Measurements from ENCODE around the gene JMJD7.

The JMJD7 gene

GRCh38 chr15:41856716-41857115 lies 28.8 kb downstream of the JMJD7 start:
- no peak for DNase-seq (ENCODE audit: extremely low read depth, low read depth)
- no peak for TF ChIP-seq CTCF (IDR thresholded peaks at IDR 0.05; ENCODE audit: low read depth, low read length)

- no peak for TF ChIP-seq CTCF (IDR thresholded peaks at IDR 0.05; ENCODE audit: low read depth, low read length)
- no peak for DNase-seq (ENCODE audit: extremely low read depth, low read depth)
Measured at GRCh38 chr15:41857316-41857715, 29.4 kb downstream of the JMJD7 start.

GRCh38 chr15:41858756-41859155 lies 30.9 kb downstream of the JMJD7 start:
- no peak for DNase-seq (ENCODE audit: extremely low read depth, low read depth)
- no peak for TF ChIP-seq CTCF (IDR thresholded peaks at IDR 0.05; ENCODE audit: low read depth, low read length)

- TF ChIP-seq CTCF (IDR thresholded peaks at IDR 0.05; ENCODE audit: low read depth, low read length) = no peak; the same call in 1 of the 2 replicates
- DNase-seq (ENCODE audit: extremely low read depth, low read depth) = no peak
Measured at GRCh38 chr15:41860049-41860828, 32.3 kb downstream of the JMJD7 start.

- TF ChIP-seq CTCF (IDR thresholded peaks at IDR 0.05; ENCODE audit: low read depth, low read length) = no peak
- DNase-seq (ENCODE audit: extremely low read depth, low read depth) = no peak
Measured at GRCh38 chr15:41861736-41862356, 34.0 kb downstream of the JMJD7 start.

- DNase-seq (ENCODE audit: extremely low read depth, low read depth) = no peak
- no peak for TF ChIP-seq CTCF (IDR thresholded peaks at IDR 0.05; ENCODE audit: low read depth, low read length)
Measured at GRCh38 chr15:41862515-41863116, 34.7 kb downstream of the JMJD7 start.

GRCh38 chr15:41865490-41866055 lies 37.7 kb downstream of the JMJD7 start:
- no peak for TF ChIP-seq CTCF (IDR thresholded peaks at IDR 0.05; ENCODE audit: low read depth, low read length)
- no peak for DNase-seq (ENCODE audit: extremely low read depth, low read depth)

Measured in AG09319 (cell line).